GM15510 (cell line): ENCODE measurements around the gene NR2F1-AS1.

Experiments used
- POLR2A ChIP-seq: IDR thresholded peaks from 3 replicates; pipeline ENCODE4 v1.6.1; 2011; ENCODE audit warnings: borderline replicate concordance; ENCODE audit not compliant: insufficient read length; ENCODE audit errors: extremely low read depth

The NR2F1-AS1 gene

DNA sequence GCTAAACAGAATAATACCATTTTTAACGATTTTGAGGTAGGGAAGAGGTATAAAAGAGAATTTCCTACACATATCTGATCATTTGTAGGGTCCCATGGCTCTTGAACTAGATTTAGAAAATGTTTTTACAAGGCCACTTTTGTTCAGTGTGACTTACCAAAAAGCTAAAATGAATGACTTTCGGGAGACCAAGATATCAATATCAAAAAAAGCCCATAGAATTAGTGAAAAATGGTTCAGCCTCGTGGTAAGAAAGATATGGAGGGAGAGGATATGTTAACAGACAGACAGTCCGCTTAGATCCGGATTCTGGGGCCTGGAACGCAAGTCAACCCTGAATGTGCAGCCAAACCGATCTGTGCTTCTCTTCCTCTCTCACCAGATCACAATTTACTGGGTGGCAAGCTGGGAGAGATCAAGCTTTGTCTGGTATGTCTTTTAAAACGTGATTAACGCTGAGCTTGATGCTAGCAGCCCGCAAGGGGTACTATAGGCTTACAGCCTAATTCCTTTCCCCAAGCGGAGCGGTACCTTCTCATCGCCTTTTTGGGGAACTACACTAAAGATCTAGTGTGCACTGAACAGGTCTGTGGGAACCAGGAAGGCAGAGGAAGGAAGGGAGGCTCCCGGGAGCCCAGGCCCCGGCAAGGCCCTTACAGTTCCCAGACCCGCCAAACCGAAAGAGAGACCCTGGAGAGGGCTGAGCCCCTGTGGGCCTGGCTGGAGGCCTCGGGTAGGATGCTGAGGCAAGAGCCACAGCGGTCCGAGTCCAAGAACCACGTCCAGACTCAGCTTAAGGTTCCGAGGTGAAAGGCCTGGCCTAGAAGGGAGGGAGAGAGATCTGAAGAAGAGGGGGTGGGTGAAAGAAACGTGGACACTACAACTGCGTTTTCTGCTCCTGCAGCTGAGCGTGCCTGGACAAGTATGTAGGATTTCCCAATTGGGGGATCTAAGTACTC lies 2.9 kb downstream of the NR2F1-AS1 start:
- TF ChIP-seq POLR2A, result no peak

DNA sequence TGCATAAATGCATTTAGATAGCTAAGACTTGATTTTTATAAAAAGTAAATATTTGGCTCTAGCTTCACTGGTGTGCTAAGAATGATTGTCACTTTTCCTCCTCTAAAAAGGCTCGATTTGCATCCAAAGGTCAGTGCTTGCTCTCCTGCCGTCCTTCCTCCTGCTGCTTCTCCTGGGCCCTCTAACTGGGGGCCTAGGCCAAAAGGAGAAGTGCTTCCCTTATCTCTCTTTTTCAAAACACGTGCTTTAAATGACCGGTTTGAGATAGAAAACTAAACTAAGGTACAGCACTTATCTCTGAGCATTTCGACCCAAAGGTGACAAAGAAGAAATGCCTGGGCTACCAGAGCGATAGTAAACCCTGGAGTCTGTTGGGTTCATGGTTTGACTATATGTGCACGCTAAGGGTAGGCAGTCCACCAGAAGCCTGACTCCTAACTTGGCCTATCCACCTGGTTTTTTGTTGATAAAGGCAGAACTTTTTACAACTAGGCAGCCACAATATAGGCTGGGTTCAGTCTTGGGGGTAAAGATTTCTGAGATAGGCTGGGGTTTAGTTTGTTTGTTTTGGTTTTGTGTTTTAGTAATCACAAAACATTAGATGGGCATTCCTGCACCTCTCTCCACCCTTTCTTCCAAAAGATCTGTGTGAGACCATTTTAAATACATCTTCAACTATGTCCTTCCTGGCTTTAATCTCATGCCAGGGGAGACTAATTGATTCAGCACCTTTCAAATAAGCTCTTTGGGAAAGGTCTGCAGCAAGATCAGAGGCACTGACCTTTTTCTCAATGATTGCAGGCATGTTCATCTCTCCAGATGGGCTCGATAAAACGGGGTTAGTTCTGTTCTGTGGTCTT lies 3.8 kb downstream of the NR2F1-AS1 start:
- no peak for TF ChIP-seq POLR2A

DNA sequence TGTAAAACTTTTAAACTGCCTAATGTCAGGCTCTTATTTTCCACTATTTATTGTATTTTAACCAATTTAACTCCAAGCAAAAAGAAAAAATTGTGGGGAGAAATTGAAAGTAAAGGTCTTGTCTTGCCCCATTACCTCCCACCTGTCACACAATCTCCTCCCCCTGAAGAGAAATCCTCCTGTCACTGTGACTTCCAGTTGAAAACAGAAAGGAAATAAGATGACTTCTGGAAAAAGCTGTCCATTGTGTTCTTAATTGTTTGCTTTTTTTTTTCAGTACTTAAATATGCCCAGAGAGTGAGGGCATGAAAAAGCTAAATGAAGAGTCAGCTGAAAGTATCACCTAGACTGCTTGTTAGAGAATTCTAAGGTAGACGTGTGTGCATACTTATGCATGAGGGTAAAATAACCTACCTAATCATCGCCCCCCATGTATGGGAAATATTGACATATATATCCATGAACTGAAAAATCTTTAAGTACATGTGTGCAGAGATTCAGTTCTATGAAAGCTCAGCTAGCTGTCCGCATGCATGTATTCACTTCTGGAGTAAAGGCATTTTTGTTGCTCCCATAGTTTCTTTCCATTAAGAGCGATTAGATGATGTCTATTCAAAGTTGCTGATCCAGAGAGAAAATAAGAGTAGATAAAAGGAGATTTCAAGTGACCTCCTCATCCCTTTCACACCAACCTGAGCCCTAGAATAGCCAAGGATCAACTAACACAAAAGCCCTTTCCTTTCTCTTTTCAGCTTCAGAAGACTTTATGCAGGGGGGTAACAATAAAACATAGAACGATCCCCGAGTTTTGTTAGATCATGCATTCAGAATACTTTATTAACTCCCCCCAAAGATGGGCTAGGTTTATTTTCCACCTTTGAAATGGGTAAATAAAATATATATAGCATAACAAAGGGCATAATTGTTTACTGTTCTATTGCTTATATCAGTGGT lies 5.3 kb downstream of the NR2F1-AS1 start:
- no peak for TF ChIP-seq POLR2A

DNA sequence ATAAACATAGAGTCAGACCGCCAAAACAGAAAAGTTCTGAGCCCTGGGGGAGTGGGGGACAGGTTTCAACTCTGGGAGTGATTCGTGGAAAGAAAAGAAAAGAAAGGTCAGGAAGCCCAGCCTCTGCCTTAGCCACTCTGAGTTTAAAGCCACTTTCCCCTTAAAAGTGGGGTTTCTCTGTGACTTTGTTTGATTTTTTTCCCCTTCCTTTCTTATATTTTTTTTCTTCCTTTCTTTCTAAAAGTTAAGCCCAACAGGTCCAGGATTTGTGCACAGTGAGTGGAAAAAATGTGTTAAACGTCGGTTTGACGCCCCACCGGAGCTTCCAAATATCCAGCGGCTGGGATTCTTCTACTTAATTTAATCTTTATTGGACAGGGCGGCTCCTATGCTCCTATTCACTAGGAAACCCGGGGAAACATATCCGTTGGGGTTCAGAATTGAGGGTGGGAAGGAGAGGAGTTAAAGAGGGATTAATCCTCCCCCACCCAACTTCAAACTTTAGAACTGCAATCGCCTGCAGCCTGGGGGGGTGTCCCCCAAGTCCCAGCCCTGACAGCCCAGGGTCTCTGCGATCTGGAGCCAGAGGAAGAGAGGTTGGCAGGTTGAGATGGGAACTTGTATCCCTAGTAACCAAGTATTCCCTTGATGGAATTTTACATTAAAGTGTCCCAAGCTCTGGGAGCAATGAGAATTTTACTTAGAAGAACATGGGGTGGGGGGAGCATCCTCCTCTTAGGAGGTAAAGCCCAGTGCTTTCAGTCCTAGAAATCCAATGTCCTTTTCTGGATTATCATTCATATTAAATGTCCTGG lies 6.3 kb downstream of the NR2F1-AS1 start:
- no peak for TF ChIP-seq POLR2A

DNA sequence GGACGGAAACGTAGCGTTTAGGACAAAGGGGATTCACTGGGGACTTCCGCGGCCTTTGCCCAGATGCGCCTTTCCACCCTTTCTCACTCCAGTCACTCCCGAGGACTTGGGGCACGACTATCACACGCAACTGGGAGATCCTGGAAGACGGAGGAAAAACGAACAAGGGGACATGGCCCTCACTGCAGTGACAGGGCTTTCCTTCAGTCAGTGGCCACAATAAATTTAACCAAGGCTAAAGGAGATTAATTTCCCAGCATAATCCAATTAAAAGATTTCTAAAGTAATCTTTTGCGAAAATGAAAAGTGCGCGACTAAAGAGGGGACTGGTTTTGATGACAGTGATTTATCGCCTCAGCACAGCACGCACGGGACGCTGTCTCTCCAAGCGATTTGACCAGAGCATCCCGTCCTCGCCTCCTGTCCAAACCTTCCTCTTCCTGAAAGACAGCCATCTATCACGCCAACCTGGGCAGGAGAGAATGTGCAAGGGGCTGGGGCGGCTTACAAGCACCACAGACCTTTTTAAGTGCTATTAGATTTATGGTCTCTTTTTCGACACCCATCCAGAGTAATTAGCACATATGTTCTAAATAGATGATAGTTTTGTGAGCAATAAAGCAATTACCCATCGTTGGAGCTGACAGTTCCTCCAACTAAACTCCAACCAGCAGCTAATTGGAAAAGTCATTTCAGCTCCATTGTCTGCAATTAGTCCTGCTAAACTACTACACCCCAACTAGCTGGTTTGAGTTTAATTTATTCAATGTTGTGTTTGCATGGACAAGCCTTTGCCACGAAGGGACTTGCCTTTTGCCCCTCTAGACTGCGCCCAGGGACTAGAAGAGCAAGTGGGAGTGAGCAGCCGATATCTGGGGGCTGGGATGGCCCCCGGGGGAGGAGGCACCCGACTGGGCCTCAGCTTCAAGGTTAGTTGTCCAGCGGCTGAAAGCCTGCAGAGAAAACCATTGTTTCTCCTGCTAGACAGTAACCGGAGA lies 7.4 kb downstream of the NR2F1-AS1 start:
- TF ChIP-seq POLR2A, result no peak

DNA sequence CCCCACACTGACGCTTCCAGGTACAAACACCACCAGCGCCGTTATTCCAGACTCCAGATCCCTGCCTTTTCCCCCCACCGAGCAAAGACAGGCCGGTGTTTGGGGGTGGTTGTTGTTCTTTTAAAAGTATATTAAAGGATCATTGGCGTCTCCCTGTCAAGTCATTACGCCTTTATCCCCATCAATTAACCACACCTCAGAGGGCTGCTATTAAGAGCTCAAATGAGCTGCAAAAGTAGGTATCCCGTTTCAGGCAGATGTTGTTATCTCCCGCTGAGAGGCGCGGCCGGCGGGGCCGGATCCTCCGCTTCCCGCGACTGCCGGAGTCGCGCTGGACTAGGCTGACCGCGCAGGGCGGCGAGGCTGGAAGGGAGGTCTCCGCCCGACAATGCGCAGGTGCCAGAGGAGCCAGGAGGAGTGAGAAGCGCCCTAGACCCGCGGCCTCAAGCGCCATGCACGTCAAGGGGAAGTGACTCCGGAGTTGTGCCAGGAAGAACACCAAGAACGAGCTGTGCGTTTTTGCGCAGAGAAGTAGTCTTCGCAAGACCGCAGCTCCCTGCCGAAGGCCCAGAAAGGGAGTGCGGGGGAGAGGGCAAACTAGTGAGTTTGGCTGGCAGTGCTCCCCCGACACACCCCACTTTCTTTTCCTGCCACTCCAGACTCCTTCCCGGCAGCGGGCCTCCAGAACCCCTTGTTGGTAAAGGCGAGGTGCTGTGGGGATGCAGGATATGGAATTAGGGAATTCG lies 8.2 kb downstream of the NR2F1-AS1 start:
- TF ChIP-seq POLR2A, result no peak

DNA sequence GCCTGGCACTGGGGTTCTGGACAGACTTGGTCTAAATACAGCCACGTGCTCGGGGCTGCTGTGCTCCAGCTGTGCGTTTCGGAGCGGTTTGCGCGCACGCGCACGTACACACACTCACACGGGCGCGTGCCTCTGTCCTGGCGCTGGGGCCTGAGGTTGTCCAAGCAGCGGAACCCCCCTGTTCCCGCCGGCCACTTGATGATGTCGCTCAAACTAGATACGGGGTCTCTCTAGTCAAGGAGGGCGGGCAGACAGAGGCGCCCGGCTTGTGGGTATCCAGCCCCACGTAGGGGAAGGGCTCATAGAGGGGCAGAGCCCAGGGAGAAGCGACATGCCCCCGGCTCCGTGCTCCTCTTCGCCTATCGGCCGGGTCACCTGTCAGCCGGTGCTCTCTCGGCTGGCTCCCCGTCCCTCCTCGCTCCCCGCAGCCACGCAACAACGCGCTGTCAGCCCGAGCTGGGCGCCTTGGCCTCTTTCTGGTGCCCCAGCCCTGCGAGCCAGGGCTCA lies 8.9 kb downstream of the NR2F1-AS1 start:
- no peak for TF ChIP-seq POLR2A

DNA sequence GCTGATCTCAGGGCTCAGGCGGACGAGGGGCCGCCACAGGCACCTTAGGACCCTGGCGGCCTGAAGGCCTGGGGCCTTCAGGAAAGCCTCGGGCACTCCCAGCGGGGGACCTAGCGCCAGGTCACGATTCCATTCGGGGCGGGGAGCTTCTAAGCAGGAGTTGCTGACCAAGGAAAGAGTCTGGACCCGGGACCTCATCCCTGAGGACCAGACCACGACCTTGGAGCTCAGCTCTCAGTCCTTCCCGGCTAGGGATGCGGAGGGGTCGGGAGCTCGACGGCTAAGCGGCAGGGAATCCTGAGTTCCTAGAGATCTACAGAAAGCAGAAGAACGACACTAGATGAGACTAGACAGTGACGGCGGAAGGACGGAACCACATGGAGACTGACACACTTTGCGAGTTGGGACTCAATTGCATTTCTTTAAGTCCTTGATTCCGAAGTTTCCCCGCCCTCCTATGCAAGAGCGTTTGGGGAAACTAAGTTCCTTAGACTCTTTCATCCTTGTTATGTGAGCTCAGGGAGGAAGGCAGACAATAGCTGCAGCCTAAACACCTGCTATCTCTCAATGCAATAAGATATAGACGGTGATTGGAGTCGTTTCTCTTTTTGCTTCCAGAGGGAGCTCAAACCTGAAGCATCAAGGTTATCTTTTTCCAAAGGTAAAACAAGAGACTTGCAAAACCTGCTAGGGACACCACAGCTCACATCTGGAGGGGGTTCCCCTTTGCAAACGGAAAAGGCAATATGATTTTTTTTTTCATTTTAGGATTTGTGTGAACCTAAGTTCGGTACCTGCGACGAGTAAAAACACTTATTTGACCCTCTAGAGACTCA lies 9.7 kb downstream of the NR2F1-AS1 start:
- TF ChIP-seq POLR2A, result no peak

DNA sequence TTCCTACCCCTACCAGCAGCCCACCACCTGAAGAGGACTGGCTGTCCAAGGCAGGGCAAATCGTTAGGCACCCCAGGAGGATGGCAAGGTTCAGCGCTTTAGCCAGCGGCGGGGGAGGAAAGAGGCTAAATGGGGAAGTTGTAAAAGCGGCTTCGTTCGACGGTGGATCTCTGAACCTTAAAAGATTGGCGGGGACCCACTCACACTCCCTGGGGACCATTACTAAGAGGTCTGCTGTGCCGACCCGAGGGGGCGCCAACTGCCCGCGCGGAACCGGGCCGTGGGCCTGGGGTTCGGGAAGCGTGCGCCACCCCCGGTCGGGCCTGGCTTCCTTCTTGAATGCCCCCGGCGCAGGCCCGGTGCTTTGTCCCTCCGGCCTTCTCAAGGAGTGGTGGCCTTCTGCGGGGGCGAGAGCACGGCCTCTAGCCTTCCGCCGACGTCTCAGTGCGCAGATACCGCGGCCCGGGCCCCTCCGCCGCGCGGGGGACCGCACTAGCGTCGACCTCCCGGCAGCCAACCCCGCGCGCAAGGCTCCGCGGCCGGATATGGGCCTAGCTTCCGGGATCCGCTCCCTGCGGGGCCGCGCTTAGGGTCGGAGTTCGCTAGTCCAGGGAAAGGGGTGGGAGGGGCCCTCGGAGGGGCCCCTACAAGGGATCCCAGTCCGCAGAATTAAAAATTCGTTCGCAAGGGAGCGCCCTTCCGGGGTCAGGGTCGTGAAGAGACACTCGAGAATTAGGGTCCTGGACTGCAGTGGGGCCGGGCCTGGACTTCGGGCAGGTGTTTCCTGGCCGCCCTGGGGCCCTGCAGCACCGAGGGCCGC lies 10.5 kb downstream of the NR2F1-AS1 start:
- no peak for TF ChIP-seq POLR2A
